Measurements from ENCODE around the gene METAP1D.

METAP1D gene

DNA sequence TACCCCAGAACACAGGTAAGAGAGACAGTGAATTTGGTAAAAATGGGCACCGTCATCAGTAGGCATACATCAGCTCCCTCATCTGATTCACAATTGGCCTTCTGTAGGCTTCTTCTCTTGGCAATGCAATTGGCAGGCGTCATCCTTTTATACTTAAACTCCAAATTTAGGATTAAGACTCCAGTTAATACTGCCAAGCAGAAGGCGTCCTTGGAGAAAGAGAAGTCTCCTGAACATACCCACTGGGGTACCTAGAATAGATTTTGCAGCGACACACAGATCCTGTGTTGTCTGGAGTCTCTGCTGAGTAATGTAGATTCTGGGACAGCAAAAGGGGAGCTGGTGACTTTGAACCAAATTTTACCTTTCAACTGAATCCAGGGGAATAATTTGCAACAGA, 592 bp upstream of the METAP1D start:
- peak in 1 of 5 donors; percentile 12 for DNase-seq

DNA sequence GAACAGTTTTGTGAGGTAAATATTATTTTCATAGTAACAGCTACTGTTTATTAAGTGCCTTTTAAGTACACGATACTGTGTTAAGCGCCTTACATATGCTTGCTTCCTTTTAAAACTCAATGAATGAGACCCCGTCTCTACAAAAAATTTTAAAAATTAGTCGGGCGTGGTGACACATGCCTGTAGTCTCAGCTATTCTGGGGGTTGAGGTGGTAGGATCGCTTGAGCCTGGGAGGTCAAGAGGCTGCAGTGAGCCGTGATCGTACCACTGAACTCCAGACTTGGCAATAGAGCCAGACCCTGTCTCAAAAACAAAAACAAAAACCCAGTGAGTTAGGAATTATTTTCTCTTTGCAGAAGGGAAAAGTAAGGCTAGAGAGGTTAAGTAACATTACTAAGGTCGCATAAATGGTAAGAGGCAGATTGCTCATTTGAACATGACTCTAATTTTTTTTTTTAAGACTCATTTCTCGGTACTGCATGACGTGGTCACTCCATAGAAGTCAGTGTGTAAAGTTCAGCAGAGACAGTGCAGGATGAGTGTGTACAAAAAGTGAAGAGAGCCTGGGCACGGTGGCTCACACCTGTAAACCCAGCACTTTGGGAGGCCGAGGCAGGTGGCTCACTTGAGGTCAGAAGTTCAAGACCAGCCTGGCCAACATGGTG, 1.1 kb downstream of the METAP1D start:
- no peak for DNase-seq

DNA sequence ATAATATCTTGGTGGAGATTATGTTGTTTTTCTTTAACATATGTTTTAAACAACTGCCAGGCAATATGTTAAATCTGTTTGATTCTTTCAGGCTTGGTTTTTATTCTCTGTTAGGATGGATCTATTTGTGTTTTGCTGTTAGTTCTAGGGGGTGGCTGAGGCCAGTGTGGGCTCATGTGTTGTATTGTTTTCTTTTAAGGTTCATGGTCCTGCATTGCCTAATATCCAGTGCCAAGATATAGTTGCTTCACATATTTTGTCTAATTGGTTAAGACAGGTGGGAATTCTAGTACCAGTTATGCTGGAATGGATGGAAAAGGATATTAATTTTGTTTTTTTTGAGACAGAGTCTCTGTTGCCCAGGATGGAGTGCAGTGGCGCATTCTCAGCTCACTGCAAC, 7.6 kb downstream of the METAP1D start:
- no peak for DNase-seq

DNA sequence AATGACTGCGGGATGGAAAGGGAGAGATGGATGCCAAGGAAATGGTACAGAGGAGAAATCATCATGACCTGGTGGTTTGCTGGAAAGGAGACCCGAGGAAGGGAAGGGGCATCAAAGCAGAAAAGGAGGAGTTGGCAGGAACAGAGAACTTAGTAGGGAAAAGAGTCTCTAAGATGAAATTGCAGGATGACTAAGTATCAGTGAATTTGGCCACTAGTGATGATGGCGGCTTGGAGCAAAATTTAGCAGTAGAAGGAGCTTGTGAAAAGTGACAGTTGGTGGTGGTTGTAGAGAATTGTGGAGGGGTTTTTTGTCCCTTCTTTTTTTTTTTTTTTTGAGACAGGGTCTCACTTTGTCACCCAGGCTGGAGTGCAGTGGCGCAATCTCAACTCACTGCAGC, 10.1 kb downstream of the METAP1D start:
- DNase-seq, result no peak

DNA sequence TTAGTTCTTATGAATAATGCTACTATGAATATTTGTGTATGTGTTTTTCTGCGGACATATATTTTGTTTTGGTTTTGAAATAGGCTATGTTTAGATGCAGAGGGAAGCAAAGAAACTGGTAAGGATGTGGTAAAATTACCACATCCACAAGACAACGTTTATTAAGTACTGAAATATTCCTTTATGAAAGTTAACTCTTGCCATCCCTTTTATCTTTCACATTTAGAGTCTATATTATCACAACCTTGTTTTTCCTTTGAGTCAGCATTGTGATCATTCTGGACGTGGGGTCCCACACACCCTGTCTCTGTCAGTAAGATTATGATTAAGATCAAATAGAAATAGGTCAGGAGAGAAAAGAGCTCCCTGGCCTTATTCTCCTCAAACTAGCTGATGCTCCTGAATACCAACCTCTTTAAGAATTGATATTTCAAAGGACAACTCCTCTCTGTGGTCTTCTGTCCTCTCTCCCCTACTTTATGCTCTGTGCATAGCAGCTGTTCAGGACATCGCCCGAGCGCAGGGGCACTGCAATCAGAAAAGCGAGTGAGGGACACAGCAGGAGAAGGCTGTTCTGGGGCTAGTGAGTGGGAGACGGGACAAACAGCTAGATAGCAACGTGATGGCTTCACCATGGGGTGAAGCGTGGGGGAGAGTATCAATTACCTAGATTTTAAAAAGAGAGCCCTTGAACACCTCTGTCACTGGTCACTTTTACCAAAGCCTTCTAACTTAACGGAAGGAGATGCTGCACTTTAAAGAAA, 12.2 kb downstream of the METAP1D start:
- peak in 1 of 5 donors; percentile 70 for DNase-seq

DNA sequence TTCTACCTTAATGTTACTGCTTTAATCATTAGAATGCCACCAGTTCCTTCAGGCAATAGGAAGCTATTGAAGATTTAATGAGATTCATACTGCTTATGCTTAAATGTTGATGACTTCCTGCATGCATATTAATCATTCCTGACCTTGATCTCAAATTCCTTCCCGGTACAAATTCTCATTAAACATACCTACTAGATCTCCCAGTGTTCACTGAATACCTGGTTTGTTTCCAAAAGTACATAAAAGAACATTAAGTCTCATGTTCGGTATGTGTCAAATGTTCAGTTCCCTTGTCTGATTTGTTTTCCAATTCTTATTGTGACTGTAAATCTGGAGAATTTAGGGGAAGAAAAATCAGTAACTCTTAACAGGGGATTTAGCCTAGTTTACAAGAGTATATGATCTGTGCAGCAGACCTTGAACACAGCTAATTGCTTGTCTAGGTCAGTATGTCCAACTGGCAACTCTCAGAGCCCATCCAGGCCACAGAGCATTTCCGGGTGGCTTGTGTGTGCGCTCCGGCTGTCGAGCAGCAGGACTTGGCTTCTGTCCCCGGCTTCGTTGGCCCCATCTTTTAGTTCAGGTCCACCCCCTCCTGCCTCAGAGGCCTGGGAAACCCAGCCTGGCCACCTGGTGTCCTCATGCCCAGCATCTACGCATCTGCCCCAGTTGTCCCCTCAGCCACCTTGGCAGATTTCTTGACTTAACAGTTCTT, 13.1 kb downstream of the METAP1D start:
- no peak for DNase-seq

DNA sequence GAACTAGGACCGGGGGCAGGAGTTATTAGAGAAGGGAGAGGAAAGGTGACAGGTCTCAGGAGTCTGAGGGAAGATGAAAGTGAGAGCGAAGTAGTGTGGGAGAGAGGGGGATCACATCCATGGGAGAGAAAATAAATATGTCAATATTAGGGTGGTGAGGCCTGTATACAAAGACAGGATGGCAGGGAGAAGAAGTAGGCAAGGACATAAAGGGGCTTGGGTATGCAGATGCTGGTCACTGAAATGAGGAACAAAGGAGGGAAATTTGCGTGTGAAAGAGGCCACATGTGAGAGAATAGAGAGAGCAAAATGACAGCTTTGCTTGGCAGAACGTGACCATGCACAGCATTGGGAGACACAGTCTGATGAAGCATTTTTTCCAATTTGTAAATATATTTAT, 13.6 kb downstream of the METAP1D start:
- DNase-seq, result no peak

DNA sequence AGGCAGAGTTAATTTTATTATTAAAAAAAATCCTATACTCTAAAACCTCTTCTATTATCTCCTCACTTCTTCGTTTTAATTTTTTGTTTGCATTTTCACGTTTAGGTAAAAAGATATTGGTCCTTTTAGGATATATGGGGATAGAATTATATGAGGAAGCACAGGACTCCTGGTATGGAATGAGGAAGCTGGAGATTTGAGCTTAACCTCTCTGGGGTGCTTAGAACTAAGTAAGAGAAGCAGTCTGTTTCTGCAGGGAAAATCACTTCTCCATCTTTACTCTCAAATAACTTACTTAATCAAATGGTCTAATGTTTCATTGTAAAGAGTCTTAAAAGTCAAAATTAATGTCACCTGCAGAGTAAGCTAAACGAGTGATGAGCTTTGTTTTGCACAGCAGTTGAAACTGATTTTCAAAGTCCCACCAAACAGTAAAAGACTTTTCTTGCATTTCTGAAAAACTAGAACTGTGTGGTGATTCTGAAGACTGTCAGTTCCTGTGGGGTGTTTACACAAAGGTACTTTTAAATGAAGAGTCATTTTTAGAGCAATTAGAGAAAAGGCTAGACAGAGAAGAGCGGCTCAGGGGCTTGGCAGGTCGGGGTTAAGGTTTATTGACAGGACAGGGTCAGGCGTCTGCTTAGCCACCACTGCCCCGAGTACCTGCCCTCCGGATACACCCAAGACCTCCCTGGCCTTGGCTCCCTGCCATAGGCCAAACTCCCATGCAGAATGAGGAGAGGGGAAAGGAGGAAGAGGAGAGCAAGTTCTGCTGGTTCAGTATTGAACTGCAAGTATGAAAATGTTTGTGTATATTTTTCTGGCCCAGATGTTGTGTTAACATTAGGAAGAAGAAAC, 21.6 kb downstream of the METAP1D start:
- no peak for DNase-seq

DNA sequence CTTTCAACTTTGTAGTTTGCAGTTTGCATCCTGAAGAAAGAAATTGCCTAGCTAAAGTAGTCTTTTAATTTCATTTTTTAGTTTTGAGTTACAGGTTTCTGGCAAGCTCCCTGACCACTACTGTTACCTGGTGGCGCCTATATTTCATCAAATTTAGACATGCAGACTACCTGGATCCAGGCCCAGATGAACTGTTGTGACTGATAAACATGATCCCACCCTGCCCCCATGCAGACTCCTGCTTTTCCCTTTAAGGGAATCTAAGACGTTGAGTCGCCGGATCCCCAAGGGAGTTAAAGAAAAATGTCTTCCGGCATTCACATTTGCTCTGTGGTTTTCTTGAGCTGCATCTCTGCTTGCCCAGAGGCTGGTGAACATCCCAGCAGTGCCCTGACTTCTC, 22.2 kb downstream of the METAP1D start:
- DNase-seq, result no peak

DNA sequence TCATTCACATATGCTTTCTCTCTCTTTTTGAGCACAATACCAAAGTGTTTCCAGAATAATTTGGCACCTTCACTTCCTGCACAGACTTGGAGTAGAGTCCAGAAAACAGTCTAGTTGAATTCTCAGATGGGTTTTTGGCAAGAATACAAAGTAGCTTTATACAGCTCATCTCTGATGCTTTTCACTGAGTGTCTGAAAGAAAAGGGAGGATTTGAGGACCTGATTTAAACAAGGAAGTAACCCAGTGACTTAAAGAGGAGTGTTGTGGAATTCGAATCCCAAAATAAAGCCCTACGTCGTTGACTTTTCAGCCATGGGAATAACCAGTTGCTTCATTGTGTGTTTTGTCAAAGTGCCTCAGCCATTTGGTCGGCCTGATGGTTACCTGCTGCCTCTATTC, 31.8 kb downstream of the METAP1D start:
- DNase-seq, result no peak

DNA sequence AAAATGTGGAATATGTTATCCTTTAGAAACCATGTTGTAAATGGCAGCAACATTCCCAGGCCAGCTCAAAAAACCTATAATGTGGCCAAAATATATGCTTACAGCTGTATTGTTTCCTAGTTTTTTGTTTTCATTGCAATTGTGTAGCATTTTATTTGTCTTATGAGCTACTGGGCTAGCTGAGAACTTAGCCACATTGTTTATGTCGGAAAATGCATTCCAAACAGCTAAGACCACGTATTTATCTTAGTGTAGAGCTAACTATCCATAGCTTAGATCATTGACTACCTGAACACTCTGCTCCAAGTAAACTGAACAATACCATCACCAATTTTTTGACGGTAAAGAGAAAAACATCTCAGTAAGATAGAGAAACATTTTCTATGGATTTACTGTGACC, 38.4 kb downstream of the METAP1D start:
- no peak for DNase-seq

DNA sequence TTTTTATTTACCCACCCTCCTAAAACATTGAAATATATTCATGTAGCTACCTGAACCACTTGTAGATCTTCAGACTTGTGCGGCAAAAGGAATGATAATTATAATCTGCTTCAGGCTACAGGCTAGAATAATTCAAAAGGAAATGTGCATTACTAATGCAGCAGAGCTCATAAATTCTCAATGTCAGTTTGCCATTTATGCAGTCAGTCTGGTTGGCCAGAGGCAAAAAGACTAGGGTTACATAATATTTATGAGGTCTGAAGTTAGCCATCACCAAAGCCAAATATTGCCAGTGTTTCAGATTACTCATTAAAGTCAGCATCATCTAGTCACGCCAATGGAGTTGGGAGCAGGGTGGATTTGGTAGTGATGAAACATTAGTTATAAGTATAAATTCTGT, 38.9 kb downstream of the METAP1D start:
- DNase-seq, result no peak

DNA sequence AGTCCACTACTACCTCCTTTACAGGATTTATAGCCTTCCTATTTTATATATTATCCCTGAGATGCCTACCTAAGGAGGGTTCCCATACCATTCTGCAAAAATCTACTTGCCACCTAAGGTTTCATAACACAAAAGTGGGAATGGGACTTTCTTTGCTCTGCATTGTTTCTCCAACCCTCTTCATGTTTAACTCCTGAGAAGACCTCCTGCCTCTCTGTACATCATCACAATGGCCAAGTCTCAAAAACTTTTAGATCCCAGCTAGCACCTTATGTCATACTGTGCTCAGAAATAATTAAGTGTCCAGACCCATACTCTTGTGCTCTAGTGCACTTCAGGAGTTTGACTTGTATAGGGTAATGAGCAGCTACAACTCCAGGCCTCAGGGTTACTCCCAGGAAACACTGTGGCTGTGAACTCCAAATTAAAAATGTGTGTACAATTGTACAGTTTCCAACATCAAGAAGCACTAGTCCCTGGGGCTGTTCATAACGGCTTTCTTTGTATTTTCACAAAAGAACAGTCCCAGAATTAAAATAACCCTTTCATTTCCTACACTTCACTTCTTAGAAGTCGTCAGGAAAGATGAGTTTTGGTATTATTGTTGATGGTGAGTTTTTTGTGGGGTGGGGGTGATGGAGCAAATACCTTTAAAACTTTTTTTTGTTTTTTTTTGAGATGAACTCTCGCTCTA, 39.4 kb downstream of the METAP1D start:
- peak in 1 of 5 donors; percentile 13 for DNase-seq

DNA sequence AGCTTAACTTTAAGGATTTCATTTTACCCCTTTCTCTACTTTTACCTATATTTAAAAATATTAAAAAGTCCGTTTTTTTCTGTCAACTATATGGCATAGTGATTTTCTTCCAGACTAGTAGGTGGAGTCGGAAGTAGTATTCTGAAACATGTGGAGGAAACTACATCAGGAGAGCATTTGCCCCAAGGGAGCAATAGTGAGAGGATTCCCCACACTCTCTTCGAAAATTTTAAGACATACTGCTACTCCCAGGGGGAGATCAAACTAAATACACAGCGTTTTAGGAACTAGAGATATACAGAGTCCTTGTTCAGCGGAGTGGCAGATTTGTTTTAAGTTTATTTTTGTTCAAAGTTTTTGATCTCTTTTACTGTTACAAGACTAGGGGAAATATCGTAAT, 40.6 kb downstream of the METAP1D start:
- no peak for DNase-seq

DNA sequence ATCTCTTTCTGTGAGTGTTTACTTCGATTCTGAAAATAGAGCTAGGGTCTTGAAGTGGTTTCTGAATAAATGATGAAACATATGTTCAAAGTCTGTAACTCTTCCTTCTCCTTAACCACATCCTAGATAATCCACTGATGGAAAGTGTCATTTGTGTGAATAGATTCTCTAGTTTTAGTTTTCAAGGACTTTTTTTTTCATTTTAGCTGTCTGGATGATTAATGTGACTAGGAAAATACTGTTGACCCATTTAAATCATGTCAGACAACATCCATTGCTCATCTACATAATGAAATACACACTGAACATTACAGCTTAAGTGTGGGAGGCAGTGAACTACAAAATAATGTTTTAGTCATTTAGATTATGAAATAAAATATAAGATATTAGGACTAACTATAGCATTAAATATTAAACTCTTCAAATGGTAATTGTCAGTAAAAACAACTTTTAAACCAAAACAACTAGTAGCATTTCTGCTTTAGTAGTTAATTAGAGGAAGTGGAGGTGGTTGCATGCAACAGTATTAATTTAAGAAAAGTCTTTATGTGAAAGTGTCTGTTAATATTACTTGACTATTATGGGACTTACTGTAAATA, 46.4 kb downstream of the METAP1D start:
- peak in 1 of 5 donors; percentile 8 for DNase-seq

DNA sequence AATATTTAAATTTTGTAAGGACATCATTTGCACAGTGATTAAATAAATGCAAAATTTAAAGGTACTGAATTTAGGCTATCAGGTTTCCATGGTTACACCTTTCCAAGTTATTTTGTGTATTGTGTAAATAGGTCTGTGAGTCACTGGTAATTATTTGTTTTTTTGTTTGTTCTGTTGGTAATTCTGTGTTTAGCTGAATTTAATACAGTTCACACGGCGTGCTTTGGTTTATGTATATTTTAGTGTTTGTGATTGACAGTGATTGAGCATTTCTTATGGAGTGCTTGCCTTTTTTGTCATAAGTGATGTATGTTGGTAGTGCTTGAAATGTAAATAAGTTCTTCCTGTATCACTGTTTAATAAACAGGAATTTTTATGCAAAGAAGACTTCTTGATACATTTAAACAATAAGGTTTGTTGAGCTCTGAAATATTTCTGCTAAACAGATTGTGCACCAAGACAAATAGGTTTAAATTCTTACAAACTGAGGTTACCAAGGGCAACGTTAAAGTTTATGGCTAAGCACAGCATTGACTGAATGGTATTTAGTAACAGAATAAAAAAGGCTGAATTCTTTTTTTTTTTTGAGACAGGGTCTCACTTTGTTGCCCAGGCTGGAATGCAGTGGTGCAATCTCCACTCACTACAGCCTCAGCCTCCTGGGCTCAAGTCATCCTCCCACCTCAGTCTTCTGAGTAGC, 47.3 kb downstream of the METAP1D start:
- DNase-seq, result no peak

DNA sequence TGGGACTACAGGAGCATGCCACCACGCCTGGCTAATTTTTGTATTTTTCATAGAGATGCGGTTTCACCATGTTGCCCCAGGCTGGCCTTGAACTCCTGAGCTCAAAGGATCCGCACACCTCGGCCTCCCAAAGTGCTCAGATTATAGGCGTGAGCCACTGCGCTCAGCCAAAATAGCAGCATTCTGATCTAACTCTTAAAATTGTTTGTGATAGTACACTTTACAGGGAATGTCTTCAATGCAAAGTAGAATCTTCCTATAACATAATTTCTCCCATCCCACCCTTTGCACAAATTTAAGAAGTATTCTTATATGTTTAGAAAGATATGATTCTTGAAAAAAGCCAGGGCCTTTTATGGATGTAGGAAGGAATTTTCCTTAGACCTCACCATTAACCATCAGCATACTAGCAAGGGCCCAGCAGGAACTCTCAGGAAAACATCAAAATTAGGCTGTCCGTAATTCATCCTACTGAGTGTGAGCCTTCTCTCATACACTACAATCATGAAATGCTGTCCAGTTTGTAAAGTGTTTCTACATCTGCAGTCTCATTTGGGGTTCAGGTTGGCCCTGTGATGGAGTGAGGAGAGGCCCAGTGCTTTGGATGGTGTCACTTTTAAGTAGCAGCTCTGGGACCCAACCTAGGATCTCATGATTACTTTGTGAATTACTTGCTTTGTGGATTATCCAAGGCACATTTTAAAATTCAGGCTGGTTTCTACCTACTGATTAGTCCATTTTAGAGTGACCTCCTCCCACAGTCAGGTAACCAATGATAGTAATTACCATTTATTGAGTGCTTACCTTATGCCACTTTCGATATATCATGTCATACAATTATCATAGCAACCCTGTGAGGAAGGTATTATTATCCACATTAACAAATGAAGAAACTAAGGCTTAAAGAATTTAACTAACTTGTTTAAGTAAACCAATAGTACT, 48.1 kb downstream of the METAP1D start:
- no peak for DNase-seq

DNA sequence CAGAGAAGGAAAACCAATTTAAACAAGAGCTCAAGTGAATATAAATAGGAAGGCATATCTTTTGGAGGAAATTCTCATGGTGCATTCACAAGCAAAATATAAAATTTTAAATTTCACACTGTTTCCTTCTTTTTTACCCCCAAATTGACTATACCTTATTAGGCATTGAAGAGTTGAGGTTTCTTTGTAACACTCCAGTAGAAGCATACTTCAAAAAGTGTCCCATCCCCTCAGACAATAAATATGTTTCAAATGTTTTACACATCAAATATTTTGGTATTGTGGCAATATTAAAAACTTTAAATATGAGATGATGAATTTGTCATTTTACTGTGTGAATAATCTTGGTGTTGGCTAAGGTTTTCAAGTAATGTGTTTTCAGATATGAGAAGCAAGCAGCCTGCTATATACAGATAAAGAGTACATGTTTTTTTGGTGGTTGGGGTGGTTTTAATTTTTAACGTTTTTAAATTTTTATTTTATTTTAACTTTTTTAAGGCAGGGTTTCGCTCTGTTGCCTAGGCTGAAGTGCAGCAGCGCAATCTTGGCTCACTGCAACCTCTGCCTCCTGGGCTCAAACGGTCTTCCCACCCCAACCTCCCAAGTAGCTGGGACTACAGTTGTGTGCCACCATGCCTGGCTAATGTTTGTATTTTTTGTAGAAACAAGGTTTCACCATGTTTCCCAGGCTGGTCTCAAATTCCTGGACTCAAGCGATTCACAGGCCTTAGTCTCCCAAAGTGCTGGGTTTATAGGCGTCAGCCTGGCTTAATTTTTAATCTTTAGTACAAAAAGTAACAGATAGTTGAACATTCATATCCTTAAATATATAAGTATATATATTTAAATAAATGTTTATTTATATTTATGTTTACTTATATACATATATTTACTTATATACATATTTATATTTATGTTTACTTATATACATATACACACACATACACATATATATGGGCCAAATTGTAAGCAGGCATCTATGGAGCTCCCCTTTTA, 49.1 kb downstream of the METAP1D start:
- no peak for DNase-seq

Data from T-helper 1 cell (primary cell).